Activated CD8-positive, alpha-beta memory T cell treated with anti-CD3 and anti-CD28 coated beads, Interleukin-2, amount 50 U/mL, for 24 hours (primary cell): ENCODE measurements around the gene DLEC1.

Experiments
- DNase-seq: peaks from one replicate; pipeline ENCODE4 v3.0.0-alpha.2; 2020; ENCODE audit errors: extremely low read depth

The DLEC1 gene

GRCh38 chr3:38002291-38002876 is 36.6 kb upstream of the DLEC1 start:
- no peak for DNase-seq

- DNase-seq, result no peak
Measured at GRCh38 chr3:38002940-38003339, 36.1 kb upstream of the DLEC1 start.

DNA sequence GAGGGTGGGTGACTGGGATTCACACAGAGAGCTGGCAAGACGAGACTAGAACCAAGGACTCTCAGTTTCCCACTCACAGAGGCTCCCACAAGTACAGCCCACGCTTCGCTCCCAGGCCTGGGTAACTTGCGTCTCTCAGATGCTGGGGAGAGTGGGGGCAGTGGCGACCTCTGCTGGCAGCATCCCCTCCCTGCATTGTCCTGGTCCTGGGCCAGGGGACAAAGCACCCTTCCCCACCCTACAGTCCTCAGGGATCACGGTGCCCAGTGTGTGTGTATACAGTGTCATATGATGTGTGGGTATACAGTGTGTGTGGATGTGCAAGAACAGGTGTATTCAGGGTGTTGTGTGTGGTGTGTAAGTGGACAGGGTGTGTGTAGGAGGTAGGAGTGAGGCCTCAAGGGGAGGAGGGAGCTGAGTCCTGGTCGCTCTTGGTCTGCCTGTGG is 35.6 kb upstream of the DLEC1 start:
- DNase-seq, result no peak

GRCh38 chr3:38003817-38004414 is 35.1 kb upstream of the DLEC1 start:
- no peak for DNase-seq

DNA sequence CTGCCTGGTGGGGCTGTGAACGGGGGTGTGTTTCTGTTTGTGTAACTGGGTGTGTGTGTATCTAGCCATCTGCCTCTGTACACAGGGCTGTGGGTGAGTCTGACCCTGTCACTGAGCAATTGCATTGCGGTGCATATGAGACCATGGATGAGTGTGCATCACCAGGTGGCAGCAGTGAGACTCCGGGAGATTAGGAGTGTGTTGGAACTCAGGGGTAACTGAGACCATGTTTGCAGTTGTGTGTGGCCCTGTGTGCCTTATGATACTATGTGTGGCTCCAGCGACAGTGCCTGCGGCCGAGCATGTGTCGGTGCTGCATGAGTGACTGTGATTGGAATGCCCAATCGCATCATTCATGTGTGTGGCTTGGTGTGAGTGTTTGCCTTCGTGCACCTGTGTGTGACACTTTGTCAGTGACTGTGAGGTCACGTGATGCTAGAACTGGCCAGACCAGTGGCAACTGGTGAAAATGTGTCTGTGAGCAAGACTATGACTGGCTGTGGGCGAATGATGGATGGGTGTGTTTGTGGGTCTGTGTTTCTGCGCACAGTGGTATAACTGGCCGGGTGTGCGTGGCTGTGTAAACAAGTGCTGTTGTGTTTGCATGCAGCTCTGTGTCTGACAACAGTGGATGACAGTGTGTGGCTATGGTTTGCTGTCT is 34.5 kb upstream of the DLEC1 start:
- no peak for DNase-seq

- no peak for DNase-seq
Measured at GRCh38 chr3:38005076-38006020, 33.7 kb upstream of the DLEC1 start.

- DNase-seq, result no peak
Measured at GRCh38 chr3:38006031-38006430, 33.0 kb upstream of the DLEC1 start.

- no peak for DNase-seq
Measured at GRCh38 chr3:38006445-38006995, 32.5 kb upstream of the DLEC1 start.

DNA sequence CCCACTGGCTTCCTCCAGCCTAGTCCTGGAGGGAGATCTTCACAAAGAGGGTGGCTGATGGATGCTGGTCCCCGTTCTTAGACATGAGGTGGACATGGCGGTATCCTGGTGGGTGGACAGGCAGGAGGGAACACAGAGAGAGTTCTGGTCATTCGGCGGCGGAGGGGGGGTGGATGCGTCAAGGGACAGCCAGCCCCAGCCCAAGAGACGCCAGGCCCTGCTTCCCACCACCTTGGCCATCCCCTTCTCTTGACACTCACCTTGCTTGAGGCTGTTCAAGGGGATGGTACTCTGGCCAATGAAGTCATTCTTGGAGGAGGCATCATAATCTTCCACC is 31.3 kb upstream of the DLEC1 start:
- no peak for DNase-seq

DNA sequence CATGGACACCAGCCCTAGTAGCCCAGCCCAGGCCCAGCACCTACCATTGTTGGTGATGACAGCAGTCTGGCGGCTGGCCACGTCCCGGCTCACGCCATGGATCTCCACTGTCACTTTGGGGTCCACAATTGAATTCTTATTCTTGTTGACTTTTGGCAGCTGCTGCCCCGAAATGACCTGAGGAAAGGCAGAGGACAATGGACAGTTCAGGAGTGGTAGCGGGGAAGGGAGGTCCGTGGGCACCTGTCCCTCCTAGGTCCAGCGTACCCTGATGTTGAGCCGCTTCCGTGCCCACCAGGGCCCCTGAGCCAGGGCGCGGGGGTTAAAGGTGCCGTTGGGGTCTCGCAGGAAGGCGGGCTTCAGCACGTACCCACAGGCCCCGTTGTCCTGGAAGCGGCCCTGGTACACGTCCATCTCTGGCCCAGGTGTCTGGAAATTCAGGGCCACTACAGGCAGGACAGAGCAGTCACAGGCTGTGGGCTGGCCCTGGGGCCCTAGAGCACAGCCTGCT is 30.8 kb upstream of the DLEC1 start:
- no peak for DNase-seq

DNA sequence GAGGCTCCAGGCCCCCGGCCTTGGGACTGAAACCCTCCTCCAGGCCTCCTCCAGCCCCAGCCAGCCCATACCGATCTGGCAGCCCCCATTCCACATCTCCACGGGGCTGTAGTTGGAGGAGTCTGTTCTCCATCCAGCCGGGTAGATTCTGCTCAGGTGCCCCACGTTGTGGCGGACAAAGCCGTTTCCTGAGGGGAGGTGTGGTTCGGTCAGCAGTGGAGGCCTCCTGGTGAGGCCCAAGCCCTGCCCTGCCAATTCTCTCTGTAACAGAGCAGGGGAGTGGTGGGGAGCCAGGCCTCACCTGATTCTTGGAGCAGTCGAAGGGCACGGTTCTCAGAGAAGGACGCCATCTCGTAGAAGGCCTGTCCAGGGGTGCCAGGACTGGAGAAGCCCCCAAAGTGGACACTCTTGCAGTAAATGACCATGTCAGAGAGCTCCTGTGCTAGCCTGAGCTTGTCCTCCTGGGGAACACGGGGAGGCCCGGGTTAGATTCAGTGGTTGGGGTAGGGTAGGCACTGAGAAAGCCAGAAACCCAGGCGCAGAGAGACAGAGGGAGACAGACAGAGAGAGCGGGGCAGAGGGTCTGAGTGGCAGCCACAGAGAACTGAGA is 29.9 kb upstream of the DLEC1 start:
- no peak for DNase-seq

GRCh38 chr3:38009807-38010591 is 29.0 kb upstream of the DLEC1 start:
- DNase-seq, result no peak

DNA sequence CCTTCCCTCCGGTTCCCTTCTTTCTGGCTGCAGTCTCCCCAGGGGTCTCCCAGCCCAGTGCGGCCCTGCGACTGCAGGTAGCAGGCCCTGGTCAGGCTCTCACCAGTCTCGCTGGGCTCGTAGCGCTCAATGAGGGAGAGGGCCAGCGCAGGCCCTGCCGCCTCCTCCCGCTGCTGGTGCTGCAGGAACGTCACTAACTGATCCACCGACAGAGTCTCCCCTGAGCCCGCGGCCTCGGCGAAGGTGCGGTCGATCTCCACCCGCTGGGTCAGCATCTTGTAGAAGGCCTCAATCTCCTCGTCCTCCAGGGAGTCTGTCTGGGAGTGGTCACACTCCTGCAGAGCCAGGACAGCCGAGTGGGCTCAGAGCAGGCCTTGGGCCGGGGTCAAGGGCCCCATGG is 27.9 kb upstream of the DLEC1 start:
- DNase-seq, result no peak

DNA sequence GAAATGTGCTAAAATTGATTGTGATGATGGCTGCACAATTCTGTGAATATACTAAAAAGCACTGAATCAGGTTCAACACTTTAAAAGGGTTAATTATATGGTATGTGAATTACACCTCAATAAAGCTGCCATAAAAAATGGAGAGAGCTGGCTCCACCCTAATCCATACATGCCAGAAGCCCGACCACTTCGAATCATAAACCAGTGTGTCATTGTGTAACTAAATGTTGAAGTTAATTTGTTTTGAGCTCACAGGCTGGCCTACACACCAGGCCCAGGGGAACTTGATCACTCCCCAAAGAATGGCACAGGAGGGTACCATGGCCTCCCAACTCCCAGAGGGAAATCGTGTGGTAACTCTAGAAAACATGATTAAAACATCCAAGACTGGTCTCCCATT is 23.5 kb upstream of the DLEC1 start:
- DNase-seq, result no peak

GRCh38 chr3:38015984-38016383 is 23.0 kb upstream of the DLEC1 start:
- DNase-seq, result no peak

- DNase-seq, result no peak
Measured at GRCh38 chr3:38016410-38016809, 22.6 kb upstream of the DLEC1 start.

DNA sequence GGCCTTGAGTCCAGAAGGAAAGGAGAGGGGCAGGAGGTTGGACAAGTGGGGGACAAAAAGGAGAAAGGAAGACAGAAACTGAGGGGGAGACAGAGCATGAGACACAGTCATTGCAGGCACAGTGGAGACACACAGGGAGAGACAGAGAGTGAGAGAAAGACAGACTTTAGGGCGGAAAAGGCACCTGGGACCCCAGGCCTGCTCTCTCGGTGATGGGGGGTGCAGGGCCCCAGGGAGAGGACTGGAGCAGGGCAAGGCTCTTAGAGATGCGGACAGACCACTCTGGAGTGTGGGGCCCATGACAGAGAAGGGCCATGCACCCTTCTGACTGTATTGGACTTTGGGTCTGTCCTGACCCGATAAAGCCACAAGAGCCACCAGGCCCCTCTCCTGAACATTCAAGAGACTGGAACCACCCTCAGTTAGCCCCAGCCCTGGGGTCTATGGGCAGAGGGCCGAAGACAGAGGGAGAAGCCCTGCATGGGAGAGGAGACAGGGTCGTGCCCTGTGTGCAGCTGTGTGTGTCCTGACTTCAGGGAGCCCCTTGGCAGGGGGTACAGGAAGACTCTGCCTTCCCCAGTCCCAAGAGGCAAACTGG is 22.1 kb upstream of the DLEC1 start:
- DNase-seq, result no peak

DNA sequence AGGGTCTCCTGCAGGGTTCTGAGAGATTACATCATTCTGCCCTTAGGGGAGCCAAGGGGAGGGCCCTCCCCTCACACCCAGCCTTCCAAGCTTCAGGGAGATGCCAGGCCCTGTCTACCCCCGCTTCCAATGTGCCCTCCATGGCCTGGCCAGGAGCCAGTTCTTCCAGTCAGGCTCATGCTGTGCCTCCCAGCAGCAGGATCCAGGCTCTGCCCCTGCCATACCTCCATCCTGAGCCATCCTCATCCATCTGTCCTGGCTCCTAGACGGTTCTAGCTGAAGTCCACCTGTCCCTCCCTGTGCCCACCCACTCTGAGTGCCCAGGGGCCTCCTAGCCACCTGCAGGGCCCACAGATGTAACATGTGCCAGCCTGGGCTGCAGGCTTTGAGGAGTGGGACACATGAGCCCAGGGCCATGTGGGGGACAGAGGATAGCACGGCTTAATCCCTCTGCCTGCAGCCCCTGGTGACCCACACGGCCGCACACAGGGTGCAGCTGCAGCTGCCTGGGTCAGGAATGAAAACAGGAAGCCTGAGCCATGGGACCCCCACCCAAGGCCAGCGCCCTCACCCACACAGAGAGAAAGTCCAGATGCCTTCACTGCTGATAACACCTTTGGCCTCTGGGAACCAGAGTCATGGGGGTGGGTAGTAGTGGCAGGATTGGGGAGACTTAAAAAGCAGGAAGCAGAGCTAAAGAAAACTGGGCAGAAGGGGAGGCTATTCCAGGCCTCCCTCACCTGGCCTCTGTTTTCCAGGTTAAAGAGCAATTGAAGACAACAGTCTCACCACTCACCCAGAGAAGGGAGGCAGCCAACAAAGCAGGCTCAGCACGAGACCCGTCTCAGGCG is 21.3 kb upstream of the DLEC1 start:
- no peak for DNase-seq
